OCI-LY7 (cell line): Measurements from ENCODE around the gene ZNF280D.

ENCODE experiments used
- CTCF ChIP-seq: fragments of 200-600 bp; sonication (generic); conservative IDR thresholded peaks from 2 replicates; pipeline ENCODE4 v1.5.1; 2014; ENCODE audit warnings: mild to moderate bottlenecking, antibody characterized with exemption, low read length, moderate library complexity, mixed read lengths
- EZH2phosphoT487 ChIP-seq: fragments of 200-600 bp; sonication (generic); IDR thresholded peaks from 2 replicates; pipeline ENCODE4 v1.6.1; 2018; ENCODE audit warnings: low read depth, borderline replicate concordance, mild to moderate bottlenecking, mixed run types, antibody characterized with exemption, low read length, moderate library complexity, mixed read lengths

GRCh38 chr15:56735589-56735988, 2.3 kb upstream of the ZNF280D start:
- no peak for TF ChIP-seq CTCF
- no peak for TF ChIP-seq EZH2phosphoT487
